Neuron (in vitro differentiated cells): Measurements from ENCODE around the gene PGAP6.
"Not testable (repeated sequence)": the region's sequence is repeated elsewhere in the genome, so short reads cannot be mapped to it uniquely, and the experiment has no call there.

Experiments used
- H2AFZ ChIP-seq: one replicate; pipeline ENCODE4 v1.6.1; 2013; ENCODE audit warnings: low read depth, mild to moderate bottlenecking, inconsistent platforms, low read length, moderate library complexity
- H3K27me3 ChIP-seq: one replicate; pipeline ENCODE4 v1.6.1; 2013; ENCODE audit warnings: low read length; ENCODE audit not compliant: insufficient read depth
- H3K36me3 ChIP-seq: one replicate; pipeline ENCODE4 v1.6.1; 2013; ENCODE audit warnings: low read length; ENCODE audit not compliant: insufficient read depth
- H3K4me1 ChIP-seq: one replicate; pipeline ENCODE4 v1.6.1; 2013; ENCODE audit warnings: low read length; ENCODE audit not compliant: insufficient read depth
- H3K4me3 ChIP-seq: 2 replicates; pipeline ENCODE4 v1.5.1; 2013; ENCODE audit warnings: mild to moderate bottlenecking, low read length, moderate library complexity
- H3K9me3 ChIP-seq: one replicate; pipeline ENCODE4 v1.6.1; 2013; ENCODE audit warnings: low read length

The PGAP6 gene

GRCh38 chr16:381789-382717, at the start of gene PGAP6:
Gene PGAP6, minus strand, starts transcription at chr16:381978. Its CDS starts 157 bp downstream, at chr16:381821.
- Histone ChIP-seq H2AFZ (peak within 1 kb of the TSS; percentile 73), H3K4me3 (peak within 1 kb of the TSS; percentile 93), H3K36me3 (peaks cover 10% of the 10 kb centered on the region), H3K4me1 (peaks cover 49% of the 10 kb centered on the region), H3K9me3 (no peaks in the 10 kb centered on the region), H3K27me3 (no peaks in the 10 kb centered on the region)

- Histone ChIP-seq H3K36me3 (peaks cover 45% of the 10 kb centered on the region), H3K9me3 (peaks cover 4% of the 10 kb centered on the region), H2AFZ (no peak overlapping the region), H3K4me1 (peaks cover 22% of the 10 kb centered on the region), H3K27me3 (no peaks in the 10 kb centered on the region), H3K4me3 (no peak overlapping the region)
Measured at GRCh38 chr16:430904-431303, 49.1 kb upstream of the PGAP6 start.

GRCh38 chr16:427250-427649, 45.5 kb upstream of the PGAP6 start:
- Histone ChIP-seq H3K4me1 (peaks cover 22% of the 10 kb centered on the region), H3K36me3 (peaks cover 25% of the 10 kb centered on the region), H3K4me3 (peak overlapping the region; percentile 61), H3K27me3 (no peaks in the 10 kb centered on the region), H2AFZ (no peak overlapping the region), H3K9me3 (no peaks in the 10 kb centered on the region)

GRCh38 chr16:426906-427249, 45.1 kb upstream of the PGAP6 start:
- Histone ChIP-seq H2AFZ (no peak overlapping the region), H3K9me3 (no peaks in the 10 kb centered on the region), H3K4me1 (peaks cover 22% of the 10 kb centered on the region)

GRCh38 chr16:426115-426905, 44.5 kb upstream of the PGAP6 start:
- Histone ChIP-seq H3K4me1 (peaks cover 22% of the 10 kb centered on the region), H3K27me3 (no peaks in the 10 kb centered on the region), H3K9me3 (no peaks in the 10 kb centered on the region)

More at GRCh38 chr16:426906-427249, 45.1 kb upstream of the PGAP6 start:
- Histone ChIP-seq H3K4me3 (peak overlapping the region; percentile 61), H3K27me3 (no peaks in the 10 kb centered on the region), H3K36me3 (peaks cover 25% of the 10 kb centered on the region)

GRCh38 chr16:425740-426114, 43.9 kb upstream of the PGAP6 start:
- Histone ChIP-seq H3K27me3 (no peaks in the 10 kb centered on the region), H3K9me3 (no peaks in the 10 kb centered on the region), H3K4me1 (peaks cover 22% of the 10 kb centered on the region), H3K4me3 (peak overlapping the region; percentile 61), H2AFZ (no peak overlapping the region), H3K36me3 (peaks cover 23% of the 10 kb centered on the region)

More at GRCh38 chr16:426115-426905, 44.5 kb upstream of the PGAP6 start:
- peak overlapping the region; percentile 61 for H3K4me3 ChIP-seq
- peaks cover 23% of the 10 kb centered on the region for H3K36me3 ChIP-seq
- H2AFZ ChIP-seq: no peak overlapping the region

- H3K9me3 ChIP-seq: no peaks in the 10 kb centered on the region
- H3K36me3 ChIP-seq: peaks cover 20% of the 10 kb centered on the region
- peaks cover 21% of the 10 kb centered on the region for H3K4me1 ChIP-seq
- no peaks in the 10 kb centered on the region for H3K27me3 ChIP-seq
- peak within 1 kb of the TSS; percentile 83 for H2AFZ ChIP-seq
- peak within 1 kb of the TSS; percentile 61 for H3K4me3 ChIP-seq
Measured at GRCh38 chr16:425082-425718, 43.4 kb upstream of the PGAP6 start, which contains the start of gene RAB11FIP3. Gene RAB11FIP3, plus strand, starts transcription at chr16:425649. Its CDS starts 358 bp downstream, at chr16:426007.

GRCh38 chr16:424623-425081, 42.9 kb upstream of the PGAP6 start:
- no peaks in the 10 kb centered on the region for H3K9me3 ChIP-seq
- peak overlapping the region; percentile 83 for H2AFZ ChIP-seq
- peak overlapping the region; percentile 61 for H3K4me3 ChIP-seq
- H3K36me3 ChIP-seq: peaks cover 15% of the 10 kb centered on the region
- H3K27me3 ChIP-seq: no peaks in the 10 kb centered on the region
- H3K4me1 ChIP-seq: peaks cover 16% of the 10 kb centered on the region

GRCh38 chr16:424033-424622, 42.4 kb upstream of the PGAP6 start:
- no peak overlapping the region for H3K4me3 ChIP-seq
- peaks cover 10% of the 10 kb centered on the region for H3K36me3 ChIP-seq
- H3K9me3 ChIP-seq: no peaks in the 10 kb centered on the region
- H3K27me3 ChIP-seq: no peaks in the 10 kb centered on the region
- H3K4me1 ChIP-seq: peaks cover 16% of the 10 kb centered on the region
- H2AFZ ChIP-seq: no peak overlapping the region

- not testable (repeated sequence) for H3K36me3 ChIP-seq, H3K4me3 ChIP-seq, H3K27me3 ChIP-seq
Measured at GRCh38 chr16:422179-422578, 40.4 kb upstream of the PGAP6 start.

GRCh38 chr16:415170-415498, 33.4 kb upstream of the PGAP6 start:
- not testable (repeated sequence) for H3K27me3 ChIP-seq, H3K4me3 ChIP-seq, H3K9me3 ChIP-seq, H3K4me1 ChIP-seq, H2AFZ ChIP-seq
- peaks cover 15% of the 10 kb centered on the region for H3K36me3 ChIP-seq

More at GRCh38 chr16:422179-422578, 40.4 kb upstream of the PGAP6 start:
- not testable (repeated sequence) for H3K9me3 ChIP-seq, H3K4me1 ChIP-seq, H2AFZ ChIP-seq

GRCh38 chr16:414395-415169, 32.8 kb upstream of the PGAP6 start:
- no peaks in the 10 kb centered on the region for H3K27me3 ChIP-seq
- H3K4me3 ChIP-seq: no peak overlapping the region
- no peak overlapping the region for H2AFZ ChIP-seq
- no peaks in the 10 kb centered on the region for H3K9me3 ChIP-seq
- peaks cover 15% of the 10 kb centered on the region for H3K36me3 ChIP-seq
- H3K4me1 ChIP-seq: no peaks in the 10 kb centered on the region
